Colon (tissue), 2 donors: ENCODE measurements around the gene PIP5K1C.
"Not testable (repeated sequence)": the region's sequence is repeated elsewhere in the genome, so short reads cannot be mapped to it uniquely, and the experiment has no call there.

Source experiments
- FAIRE-seq: peaks from 2 replicates; lab custom pipeline; 2012; peaks lifted over from hg19 to GRCh38; lab: Jason Lieb, UNC
- donor health status: control.
- donor health status: control.

The PIP5K1C gene

GRCh38 chr19:3590991-3591659, 109.1 kb downstream of the PIP5K1C start:
- FAIRE-seq, result no peak

DNA sequence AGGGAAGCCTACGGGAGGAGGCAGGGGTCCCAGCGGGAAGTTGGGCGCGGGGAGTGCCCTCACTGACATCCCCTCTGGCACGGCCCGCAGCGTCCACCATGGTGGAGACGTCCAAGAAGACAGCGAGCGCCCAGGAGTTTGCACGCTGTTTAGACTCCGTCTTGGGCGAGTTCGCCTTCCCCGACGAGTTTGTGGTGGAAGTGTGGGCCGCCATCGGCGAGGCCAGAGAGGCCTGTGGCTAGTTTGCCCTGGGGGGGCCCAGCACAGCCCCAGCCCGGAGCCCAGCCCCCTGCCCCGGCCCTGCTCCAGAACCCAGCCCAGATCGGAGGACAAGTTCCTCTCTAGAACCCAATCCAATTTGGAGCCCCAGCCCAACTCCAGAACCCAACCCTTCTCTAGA, 110.3 kb downstream of the PIP5K1C start:
- no peak for FAIRE-seq

GRCh38 chr19:3589439-3589838, 110.8 kb downstream of the PIP5K1C start:
- no peak for FAIRE-seq

GRCh38 chr19:3586707-3587346, 113.4 kb downstream of the PIP5K1C start:
- FAIRE-seq, result no peak

DNA sequence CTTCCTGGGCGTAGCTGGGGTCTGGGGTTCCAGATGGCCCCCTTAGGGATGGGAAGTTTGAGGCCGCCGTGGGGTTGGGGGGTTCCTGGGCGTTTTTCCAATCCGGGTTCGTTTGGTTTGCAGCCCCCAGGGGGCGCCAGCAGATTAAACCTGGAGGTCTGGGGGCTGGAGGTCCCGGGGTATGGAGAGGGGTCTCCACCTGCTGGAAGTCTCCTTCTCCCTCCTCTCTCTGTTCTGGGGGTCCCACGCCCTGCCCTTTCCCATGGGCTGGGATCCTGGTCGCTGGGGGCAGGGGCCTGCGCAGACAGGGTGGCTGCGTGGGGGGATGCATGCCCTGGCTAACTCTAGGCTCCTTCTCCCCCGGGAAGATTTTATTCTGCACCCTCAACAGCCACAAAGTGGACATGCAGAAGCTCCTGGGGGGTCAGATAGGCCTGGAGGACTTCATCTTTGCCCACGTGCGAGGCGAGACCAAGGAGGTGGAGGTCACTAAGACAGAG, 114.1 kb downstream of the PIP5K1C start:
- FAIRE-seq, result no peak

DNA sequence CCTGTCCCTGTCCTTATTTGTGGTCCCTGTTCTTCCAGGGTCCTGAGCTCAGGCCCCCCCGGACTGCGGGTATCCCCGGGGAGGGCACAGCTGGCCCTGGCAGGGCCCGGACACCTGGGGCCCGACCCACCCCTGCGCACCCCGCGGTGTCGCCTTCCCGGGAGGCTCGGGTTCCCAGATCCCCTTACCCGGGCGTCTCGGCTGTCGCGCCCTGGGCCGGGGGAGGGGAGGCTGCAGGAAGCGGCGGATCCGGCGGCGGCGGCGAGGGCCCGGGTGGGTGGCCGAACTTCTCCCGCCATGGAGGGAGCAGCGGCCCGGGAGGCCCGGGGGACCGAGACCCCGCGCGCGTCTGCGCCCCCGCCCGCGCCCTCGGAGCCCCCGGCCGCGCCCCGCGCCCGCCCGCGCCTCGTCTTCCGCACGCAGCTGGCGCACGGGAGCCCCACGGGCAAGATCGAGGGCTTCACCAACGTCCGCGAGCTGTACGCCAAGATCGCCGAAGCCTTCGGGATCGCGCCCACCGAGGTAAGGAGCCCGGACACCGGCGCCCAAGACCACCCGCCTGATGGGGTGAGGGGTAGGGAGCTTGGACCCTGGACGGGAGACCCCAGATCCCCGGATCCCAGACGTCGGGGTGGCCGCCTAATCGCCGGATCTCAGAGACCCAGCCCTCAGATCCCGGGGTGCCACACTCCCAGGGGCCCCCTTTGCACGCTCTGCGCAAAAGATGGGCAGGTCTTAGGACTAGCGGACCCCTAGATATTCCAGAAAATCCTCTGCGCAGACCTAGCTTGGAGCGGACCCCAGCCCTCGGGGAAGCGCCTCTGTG, 114.8 kb downstream of the PIP5K1C start, which contains the start of gene GIPC3:
Gene GIPC3, plus strand, starts transcription at position 178 of the 826 bp plus-strand sequence. Its CDS starts 120 bp downstream, at position 298.
- no peak for FAIRE-seq

DNA sequence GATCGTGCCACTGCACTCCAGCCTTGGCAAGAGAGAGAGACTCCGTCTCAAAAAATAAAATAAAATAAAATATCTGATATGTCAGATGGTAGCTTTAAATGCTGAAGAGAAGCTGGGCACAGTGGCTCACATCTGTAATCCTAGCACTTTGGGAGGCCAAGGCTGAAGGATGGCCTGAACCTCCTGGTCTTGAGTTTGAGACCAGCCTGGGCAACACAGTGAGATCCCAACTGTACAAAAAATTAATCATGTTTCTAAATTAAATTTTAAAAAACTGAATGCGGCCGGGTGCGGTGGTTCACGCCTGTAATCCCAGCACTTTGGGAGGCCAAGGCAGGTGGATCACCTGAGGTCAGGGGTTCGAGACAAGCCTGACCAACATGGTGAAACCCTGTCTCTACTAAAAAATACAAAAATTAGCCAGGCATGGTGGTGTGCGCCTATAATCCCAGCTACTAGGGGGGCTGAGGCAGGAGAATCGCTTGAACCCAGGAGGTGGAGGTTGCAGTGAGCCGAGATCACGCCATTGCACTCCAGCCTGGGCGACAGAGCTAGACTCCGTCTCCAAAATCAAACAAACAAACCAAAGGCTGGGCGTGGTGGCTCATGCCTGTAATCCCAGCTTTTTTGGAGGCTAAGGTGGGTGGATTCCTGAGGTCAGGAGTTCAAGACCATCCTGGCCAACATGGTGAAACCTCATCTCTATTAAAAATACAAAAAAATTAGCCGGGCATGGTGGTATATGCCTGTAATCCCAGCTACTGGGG, 116.0 kb downstream of the PIP5K1C start:
- not testable (repeated sequence) for FAIRE-seq

- FAIRE-seq, result not testable (repeated sequence)
Measured at GRCh38 chr19:3581792-3582191, 118.5 kb downstream of the PIP5K1C start.
